HCT116 (cell line): ENCODE results near the gene DOC2A.
"Not testable (repeated sequence)": the region's sequence is repeated elsewhere in the genome, so short reads cannot be mapped to it uniquely, and the experiment has no call there.

ENCODE experiments used
- CTCF ChIP-seq, 3 experiments: fragments of 200-600 bp in 1 of 3; sonication (generic) in 1 of 3; IDR thresholded peaks in 2 of 3; conservative IDR thresholded peaks in 1 of 3; 2 replicates each; pipeline ENCODE4 v1.5.1; 2012 to 2017; ENCODE audit warnings: low read depth in 2 of 3, low read length in 2 of 3, antibody characterized with exemption in 1 of 3, borderline replicate concordance in 1 of 3, control low read depth in 1 of 3, mild to moderate bottlenecking in 1 of 3, mixed read lengths in 1 of 3, mixed run types in 1 of 3, moderate library complexity in 1 of 3; ENCODE audit not compliant: insufficient read depth in 1 of 3
- POLR2A ChIP-seq: IDR thresholded peaks from 2 replicates; pipeline ENCODE4 v1.7.0; 2011; ENCODE audit warnings: borderline replicate concordance; ENCODE audit not compliant: insufficient read depth, insufficient read length; ENCODE audit errors: extremely low read depth
- POLR2AphosphoS5 ChIP-seq: IDR thresholded peaks from 2 replicates; pipeline ENCODE4 v1.6.1; 2011; ENCODE audit warnings: mild to moderate bottlenecking, low read depth, low read length, moderate library complexity
- RAD21 ChIP-seq: IDR thresholded peaks from 2 replicates; pipeline ENCODE4 v1.6.1; 2012; ENCODE audit warnings: low read depth, mild to moderate bottlenecking
- REST ChIP-seq: IDR thresholded peaks from 2 replicates; pipeline ENCODE4 v1.6.1; 2012; ENCODE audit warnings: low read depth
- SIN3A ChIP-seq: IDR thresholded peaks from 2 replicates; pipeline ENCODE4 v1.6.1; 2012; ENCODE audit warnings: low read depth
- TCF7L2 ChIP-seq: IDR thresholded peaks from 2 replicates; pipeline ENCODE4 v1.7.0; 2011; ENCODE audit warnings: borderline replicate concordance, inconsistent platforms; ENCODE audit not compliant: insufficient read depth, insufficient read length; ENCODE audit errors: extremely low read depth
- TF ChIP-seq, protein P1 (sequence below): IDR thresholded peaks from 2 replicates; pipeline ENCODE4 v1.6.1; 2012
- TF ChIP-seq, protein P2 (sequence below): IDR thresholded peaks from 2 replicates; pipeline ENCODE4 v1.6.1; 2011; ENCODE audit warnings: mild to moderate bottlenecking, low read length, moderate library complexity; ENCODE audit not compliant: insufficient replicate concordance; ENCODE audit errors: extremely low read depth

- not testable (repeated sequence) for TF ChIP-seq CTCF (IDR thresholded peaks at IDR 0.05 in 2 of 3, conservative IDR thresholded peaks at IDR 0.05 in 1 of 3; ENCODE audit: borderline replicate concordance in 1 of 3, insufficient read depth in 1 of 3, low read depth in 2 of 3, low read length in 2 of 3); RAD21; POLR2A; POLR2AphosphoS5; REST; SIN3A; TCF7L2
- TF ChIP-seq, protein P1, sequence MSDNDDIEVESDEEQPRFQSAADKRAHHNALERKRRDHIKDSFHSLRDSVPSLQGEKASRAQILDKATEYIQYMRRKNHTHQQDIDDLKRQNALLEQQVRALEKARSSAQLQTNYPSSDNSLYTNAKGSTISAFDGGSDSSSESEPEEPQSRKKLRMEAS, result not testable (repeated sequence)
- TF ChIP-seq, protein P2, sequence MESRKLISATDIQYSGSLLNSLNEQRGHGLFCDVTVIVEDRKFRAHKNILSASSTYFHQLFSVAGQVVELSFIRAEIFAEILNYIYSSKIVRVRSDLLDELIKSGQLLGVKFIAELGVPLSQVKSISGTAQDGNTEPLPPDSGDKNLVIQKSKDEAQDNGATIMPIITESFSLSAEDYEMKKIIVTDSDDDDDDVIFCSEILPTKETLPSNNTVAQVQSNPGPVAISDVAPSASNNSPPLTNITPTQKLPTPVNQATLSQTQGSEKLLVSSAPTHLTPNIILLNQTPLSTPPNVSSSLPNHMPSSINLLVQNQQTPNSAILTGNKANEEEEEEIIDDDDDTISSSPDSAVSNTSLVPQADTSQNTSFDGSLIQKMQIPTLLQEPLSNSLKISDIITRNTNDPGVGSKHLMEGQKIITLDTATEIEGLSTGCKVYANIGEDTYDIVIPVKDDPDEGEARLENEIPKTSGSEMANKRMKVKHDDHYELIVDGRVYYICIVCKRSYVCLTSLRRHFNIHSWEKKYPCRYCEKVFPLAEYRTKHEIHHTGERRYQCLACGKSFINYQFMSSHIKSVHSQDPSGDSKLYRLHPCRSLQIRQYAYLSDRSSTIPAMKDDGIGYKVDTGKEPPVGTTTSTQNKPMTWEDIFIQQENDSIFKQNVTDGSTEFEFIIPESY, result not testable (repeated sequence)
These were observed 7.1 kb upstream of the DOC2A start for GRCh38 chr16:30017937-30018336.
